KBM-7 (cell line): ENCODE results near the gene BAIAP2.
"Not testable (repeated sequence)": the region's sequence is repeated elsewhere in the genome, so short reads cannot be mapped to it uniquely, and the experiment has no call there.

Experiments used
- DNase-seq: peaks from one replicate; pipeline ENCODE4 v3.0.0-alpha.2; 2015
- in situ Hi-C: fragments of 300-500 bp; cut with MboI; formaldehyde crosslinking; loops from 2 replicates; pipeline ENCODE4 v1.14.3; 2020; ENCODE audit warnings: low sequenced_read_pairs, low pct_unique_long_range_greater_than_20kb, mixed read lengths

Gene BAIAP2

GRCh38 chr17:81019563-81020442 lies 15.1 kb upstream of the BAIAP2 start:
- in situ Hi-C loops, result no loop called here
- no peak for DNase-seq

GRCh38 chr17:81020443-81020766 lies 14.5 kb upstream of the BAIAP2 start:
- in situ Hi-C loops, result no loop called here
- no peak for DNase-seq

- in situ Hi-C loops, result no loop called here
- peak; percentile 87 for DNase-seq
Observed at GRCh38 chr17:81020767-81021497, 14.0 kb upstream of the BAIAP2 start.

GRCh38 chr17:81021531-81022343 lies 13.2 kb upstream of the BAIAP2 start:
- in situ Hi-C loops, result no loop called here
- DNase-seq, result no peak

- no peak for DNase-seq
- in situ Hi-C loops, result no loop called here
Observed at GRCh38 chr17:81022344-81022676, 12.6 kb upstream of the BAIAP2 start.

GRCh38 chr17:81025065-81025740 lies 9.7 kb upstream of the BAIAP2 start:
- in situ Hi-C loops, result no loop called here
- no peak for DNase-seq

GRCh38 chr17:81025741-81026129 lies 9.2 kb upstream of the BAIAP2 start:
- DNase-seq, result no peak
- in situ Hi-C loops, result no loop called here

GRCh38 chr17:81026266-81027036 lies 8.5 kb upstream of the BAIAP2 start:
- DNase-seq, result no peak
- in situ Hi-C loops, result no loop called here

- in situ Hi-C loops, result no loop called here
Observed at GRCh38 chr17:81027038-81027437, 7.9 kb upstream of the BAIAP2 start.

GRCh38 chr17:81027591-81028505 lies 7.1 kb upstream of the BAIAP2 start:
- in situ Hi-C loops, result no loop called here
- no peak for DNase-seq

More at GRCh38 chr17:81027038-81027437, 7.9 kb upstream of the BAIAP2 start:
- no peak for DNase-seq

GRCh38 chr17:81028506-81028858 lies 6.5 kb upstream of the BAIAP2 start:
- DNase-seq, result no peak
- in situ Hi-C loops, result no loop called here

- in situ Hi-C loops, result no loop called here
- no peak for DNase-seq
Observed at GRCh38 chr17:81029859-81030258, 5.1 kb upstream of the BAIAP2 start.

- DNase-seq, in situ Hi-C loops: not testable (repeated sequence)
Observed at GRCh38 chr17:81030312-81030711, 4.6 kb upstream of the BAIAP2 start.

- no peak for DNase-seq
- in situ Hi-C loops, result no loop called here
Observed at GRCh38 chr17:81030741-81031565, 4.0 kb upstream of the BAIAP2 start.

- DNase-seq, result no peak
- in situ Hi-C loops, result no loop called here
Observed at GRCh38 chr17:81031566-81032550, 3.1 kb upstream of the BAIAP2 start.
